ENCODE measurements around the gene KIF26B. TPM values are rescaled to one million over a fixed set of nuclear protein-coding genes. Genes with fewer than 3 reads are reported as not detected.

KIF26B gene
- total RNA-seq, 1 donor from 2014 or later = 2.1 TPM

DNA sequence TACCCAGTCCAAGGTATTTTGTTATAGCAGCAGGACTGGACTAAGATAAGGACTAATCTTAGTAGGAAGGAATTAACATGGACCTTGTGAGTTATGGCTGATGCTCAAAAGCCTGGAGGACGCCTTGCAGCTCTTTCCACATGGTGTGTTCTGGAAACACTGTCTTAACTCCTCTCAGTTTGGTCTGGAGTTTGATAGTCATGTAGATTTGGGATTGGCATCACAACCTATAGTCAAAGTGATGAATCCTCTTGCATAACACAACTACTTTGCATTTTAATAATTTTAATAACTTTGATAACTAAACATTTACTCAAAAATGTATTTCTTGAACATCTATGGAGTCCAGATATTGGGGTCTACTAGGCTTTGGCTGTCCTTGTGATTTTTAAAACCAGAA is 293.7 kb downstream of the KIF26B start:
- Histone ChIP-seq H3K36me3 (ENCODE audit: control insufficient read depth, insufficient read depth, low read length) (no peaks in the 10 kb centered on the region), H3K4me3 (ENCODE audit: low read depth, low read length) (no peak overlapping the region), H3K27me3 (ENCODE audit: control insufficient read depth, insufficient read depth, low read length) (no peaks in the 10 kb centered on the region)
- FAIRE-seq (no peak), DNase-seq (ENCODE audit: low read depth) (no peak)
- TF ChIP-seq, protein P1, sequence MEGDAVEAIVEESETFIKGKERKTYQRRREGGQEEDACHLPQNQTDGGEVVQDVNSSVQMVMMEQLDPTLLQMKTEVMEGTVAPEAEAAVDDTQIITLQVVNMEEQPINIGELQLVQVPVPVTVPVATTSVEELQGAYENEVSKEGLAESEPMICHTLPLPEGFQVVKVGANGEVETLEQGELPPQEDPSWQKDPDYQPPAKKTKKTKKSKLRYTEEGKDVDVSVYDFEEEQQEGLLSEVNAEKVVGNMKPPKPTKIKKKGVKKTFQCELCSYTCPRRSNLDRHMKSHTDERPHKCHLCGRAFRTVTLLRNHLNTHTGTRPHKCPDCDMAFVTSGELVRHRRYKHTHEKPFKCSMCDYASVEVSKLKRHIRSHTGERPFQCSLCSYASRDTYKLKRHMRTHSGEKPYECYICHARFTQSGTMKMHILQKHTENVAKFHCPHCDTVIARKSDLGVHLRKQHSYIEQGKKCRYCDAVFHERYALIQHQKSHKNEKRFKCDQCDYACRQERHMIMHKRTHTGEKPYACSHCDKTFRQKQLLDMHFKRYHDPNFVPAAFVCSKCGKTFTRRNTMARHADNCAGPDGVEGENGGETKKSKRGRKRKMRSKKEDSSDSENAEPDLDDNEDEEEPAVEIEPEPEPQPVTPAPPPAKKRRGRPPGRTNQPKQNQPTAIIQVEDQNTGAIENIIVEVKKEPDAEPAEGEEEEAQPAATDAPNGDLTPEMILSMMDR (IDR thresholded peaks at IDR 0.05; ENCODE audit: insufficient read depth, low read length, severe bottlenecking) = no peak

DNA sequence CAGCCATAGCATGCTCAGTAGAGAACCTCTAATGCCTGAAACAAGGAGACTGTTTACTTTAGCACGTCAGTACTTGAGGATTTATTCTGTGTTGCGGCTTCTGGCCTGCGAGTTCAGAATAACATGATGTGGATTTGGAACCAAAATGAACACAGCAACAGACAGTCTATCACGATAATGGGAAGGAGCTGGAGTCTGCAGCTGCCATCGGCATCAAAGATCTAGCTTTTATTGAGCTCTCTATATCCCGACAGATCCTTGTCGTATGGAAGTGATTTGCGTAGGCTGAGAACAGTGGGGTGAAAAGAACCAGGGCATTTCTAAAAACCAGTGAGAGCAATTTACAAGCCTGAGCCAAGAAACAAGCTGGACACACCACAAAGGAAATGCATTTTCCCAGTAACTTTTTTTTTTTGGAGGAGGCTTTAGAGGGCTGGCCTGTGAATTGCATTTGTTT is 294.2 kb downstream of the KIF26B start:
- TF ChIP-seq, protein P1 (IDR thresholded peaks at IDR 0.05; ENCODE audit: insufficient read depth, low read length, severe bottlenecking) = no peak
- FAIRE-seq = no peak
- no peaks in the 10 kb centered on the region for H3K36me3 ChIP-seq (ENCODE audit: control insufficient read depth, insufficient read depth, low read length)
- peak; percentile 9 for DNase-seq (ENCODE audit: low read depth)
- no peaks in the 10 kb centered on the region for H3K27me3 ChIP-seq (ENCODE audit: control insufficient read depth, insufficient read depth, low read length)
- no peak overlapping the region for H3K4me3 ChIP-seq (ENCODE audit: low read depth, low read length)

DNA sequence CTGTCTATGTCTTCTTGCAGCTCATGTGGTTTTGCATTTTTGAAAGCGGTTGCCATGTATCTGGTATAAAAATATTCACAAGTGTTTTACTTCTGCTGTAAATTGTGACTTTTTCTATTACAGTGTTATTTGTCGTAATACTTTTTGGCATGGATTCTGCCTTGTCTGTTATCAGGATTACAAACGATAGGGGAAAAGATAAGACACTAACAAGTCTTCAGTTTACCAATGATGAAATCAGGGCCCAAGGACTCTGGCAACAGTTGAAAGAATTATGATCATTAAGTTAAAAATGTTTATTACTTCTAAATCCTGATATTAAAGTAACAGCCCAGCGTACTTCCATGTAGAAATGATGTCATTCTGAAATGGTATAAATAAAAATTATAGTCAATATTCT is 298.8 kb downstream of the KIF26B start:
- H3K27me3 ChIP-seq (ENCODE audit: control insufficient read depth, insufficient read depth, low read length) = no peaks in the 10 kb centered on the region
- DNase-seq (ENCODE audit: low read depth) = no peak
- TF ChIP-seq, protein P1 (IDR thresholded peaks at IDR 0.05; ENCODE audit: insufficient read depth, low read length, severe bottlenecking) = no peak
- no peaks in the 10 kb centered on the region for H3K36me3 ChIP-seq (ENCODE audit: control insufficient read depth, insufficient read depth, low read length)
- no peak overlapping the region for H3K4me3 ChIP-seq (ENCODE audit: low read depth, low read length)
- no peak for FAIRE-seq

DNA sequence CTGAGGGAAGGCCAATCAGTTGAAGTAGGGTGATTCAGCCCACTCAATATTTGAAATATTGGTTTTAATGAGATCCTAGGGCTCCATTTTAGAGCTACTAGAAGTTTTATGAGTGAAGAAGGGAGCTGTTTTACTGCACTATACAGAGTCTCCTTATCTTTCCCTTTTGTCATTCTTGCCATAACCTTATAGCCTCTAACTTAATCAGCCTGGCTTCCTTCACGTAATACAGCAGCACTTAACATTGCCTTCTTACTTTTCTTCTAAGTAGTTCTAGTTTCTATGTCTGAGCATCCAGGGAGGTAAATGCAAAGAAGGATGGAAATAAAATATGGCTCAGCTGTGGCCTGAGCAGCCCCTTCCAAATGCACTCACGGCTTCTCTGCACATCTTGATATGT is 299.3 kb downstream of the KIF26B start:
- Histone ChIP-seq H3K36me3 (ENCODE audit: control insufficient read depth, insufficient read depth, low read length) (no peaks in the 10 kb centered on the region), H3K27me3 (ENCODE audit: control insufficient read depth, insufficient read depth, low read length) (no peaks in the 10 kb centered on the region), H3K4me3 (ENCODE audit: low read depth, low read length) (no peak overlapping the region)
- no peak for DNase-seq (ENCODE audit: low read depth)
- FAIRE-seq = no peak
- TF ChIP-seq, protein P1 (IDR thresholded peaks at IDR 0.05; ENCODE audit: insufficient read depth, low read length, severe bottlenecking) = no peak

DNA sequence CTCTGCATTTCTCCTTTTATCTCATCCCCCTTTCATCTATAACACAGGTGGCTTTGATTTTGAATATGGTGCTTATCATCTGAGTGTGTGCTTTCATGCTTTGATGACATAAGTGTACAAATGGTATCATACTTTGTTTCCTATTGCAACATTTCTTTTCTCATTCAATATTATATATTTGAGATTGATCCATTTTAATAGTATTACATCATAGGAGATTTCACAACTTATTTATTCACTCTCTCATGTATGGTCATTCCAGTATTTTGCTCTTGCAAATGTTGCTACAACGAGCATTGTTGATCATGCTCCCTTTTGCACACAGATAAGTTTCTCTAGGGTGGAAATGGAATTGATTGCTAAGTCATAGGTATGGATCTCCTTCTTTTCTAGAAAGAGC is 302.8 kb downstream of the KIF26B start:
- TF ChIP-seq, protein P1 (IDR thresholded peaks at IDR 0.05; ENCODE audit: insufficient read depth, low read length, severe bottlenecking) = no peak
- FAIRE-seq = no peak
- no peak for DNase-seq (ENCODE audit: low read depth)
- Histone ChIP-seq H3K27me3 (ENCODE audit: control insufficient read depth, insufficient read depth, low read length) (no peaks in the 10 kb centered on the region), H3K36me3 (ENCODE audit: control insufficient read depth, insufficient read depth, low read length) (no peaks in the 10 kb centered on the region), H3K4me3 (ENCODE audit: low read depth, low read length) (no peak overlapping the region)

DNA sequence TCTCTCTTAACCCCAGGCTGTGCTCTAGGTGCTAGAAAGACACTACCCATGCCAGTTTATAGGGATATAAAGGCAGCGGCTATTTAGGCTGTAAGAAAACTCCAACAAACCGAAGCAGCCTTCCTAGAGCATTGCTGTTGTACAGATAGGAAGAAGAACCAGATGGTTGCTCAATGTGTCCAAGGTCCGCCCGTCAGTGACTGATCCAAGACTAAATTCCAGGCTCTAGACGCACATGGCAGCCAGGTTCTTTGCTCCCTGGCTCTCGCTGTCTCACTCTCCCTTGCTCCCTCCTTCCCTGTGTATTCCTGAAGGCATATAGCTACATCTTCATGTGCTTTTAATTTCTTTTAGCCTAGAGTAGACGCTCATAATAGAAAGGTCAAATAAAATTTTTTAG is 303.4 kb downstream of the KIF26B start:
- TF ChIP-seq, protein P1 (IDR thresholded peaks at IDR 0.05; ENCODE audit: insufficient read depth, low read length, severe bottlenecking) = no peak
- FAIRE-seq = no peak
- H3K27me3 ChIP-seq (ENCODE audit: control insufficient read depth, insufficient read depth, low read length) = no peaks in the 10 kb centered on the region
- no peak for DNase-seq (ENCODE audit: low read depth)
- no peak overlapping the region for H3K4me3 ChIP-seq (ENCODE audit: low read depth, low read length)
- H3K36me3 ChIP-seq (ENCODE audit: control insufficient read depth, insufficient read depth, low read length) = no peaks in the 10 kb centered on the region

All from bronchial epithelial cell (primary cell).